H4 (cell line): ENCODE data around the gene HINT3. TPM values are rescaled to one million over a fixed set of nuclear protein-coding genes. Genes with fewer than 3 reads are reported as not detected.
"Not testable (repeated sequence)": the region's sequence is repeated elsewhere in the genome, so short reads cannot be mapped to it uniquely, and the experiment has no call there.

Experiments used
- DNase-seq: peaks from one replicate; pipeline ENCODE4 v3.0.0-alpha.2; 2015; ENCODE audit warnings: low spot score
- total RNA-seq: library from RNA; depleted of rRNA; stranded (reverse); fragments of >200 nt; shearing (Covaris generic); gene quantifications from 2 replicates; pipeline ENCODE4 v1.2.3, GENCODE V29; 2014

Gene HINT3
- total RNA-seq, 1 experiment from 2014 or later, result 10.6 TPM

DNA sequence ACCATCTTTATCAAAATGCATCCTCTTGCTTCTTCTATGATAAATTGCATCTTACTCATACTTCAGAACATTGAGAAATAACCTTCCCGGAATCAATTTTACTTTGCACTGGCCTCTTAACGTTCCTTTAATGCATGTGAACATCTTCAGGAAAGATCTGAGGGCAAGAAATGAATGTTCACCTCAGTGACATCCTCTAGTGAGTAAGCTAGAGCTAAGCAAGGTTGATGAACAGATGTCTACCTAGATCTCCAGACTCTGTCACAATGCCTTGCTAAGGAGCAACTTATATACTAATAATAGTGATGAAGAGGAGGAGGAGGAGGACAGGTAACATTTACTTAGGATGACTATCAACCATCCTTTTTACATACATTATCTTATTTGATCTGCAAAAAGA is 16.8 kb upstream of the HINT3 start:
- DNase-seq, result no peak

- no peak for DNase-seq
Observed at GRCh38 chr6:125940247-125941041, 16.1 kb upstream of the HINT3 start.

- no peak for DNase-seq
Observed at GRCh38 chr6:125942672-125943527, 13.7 kb upstream of the HINT3 start.

DNA sequence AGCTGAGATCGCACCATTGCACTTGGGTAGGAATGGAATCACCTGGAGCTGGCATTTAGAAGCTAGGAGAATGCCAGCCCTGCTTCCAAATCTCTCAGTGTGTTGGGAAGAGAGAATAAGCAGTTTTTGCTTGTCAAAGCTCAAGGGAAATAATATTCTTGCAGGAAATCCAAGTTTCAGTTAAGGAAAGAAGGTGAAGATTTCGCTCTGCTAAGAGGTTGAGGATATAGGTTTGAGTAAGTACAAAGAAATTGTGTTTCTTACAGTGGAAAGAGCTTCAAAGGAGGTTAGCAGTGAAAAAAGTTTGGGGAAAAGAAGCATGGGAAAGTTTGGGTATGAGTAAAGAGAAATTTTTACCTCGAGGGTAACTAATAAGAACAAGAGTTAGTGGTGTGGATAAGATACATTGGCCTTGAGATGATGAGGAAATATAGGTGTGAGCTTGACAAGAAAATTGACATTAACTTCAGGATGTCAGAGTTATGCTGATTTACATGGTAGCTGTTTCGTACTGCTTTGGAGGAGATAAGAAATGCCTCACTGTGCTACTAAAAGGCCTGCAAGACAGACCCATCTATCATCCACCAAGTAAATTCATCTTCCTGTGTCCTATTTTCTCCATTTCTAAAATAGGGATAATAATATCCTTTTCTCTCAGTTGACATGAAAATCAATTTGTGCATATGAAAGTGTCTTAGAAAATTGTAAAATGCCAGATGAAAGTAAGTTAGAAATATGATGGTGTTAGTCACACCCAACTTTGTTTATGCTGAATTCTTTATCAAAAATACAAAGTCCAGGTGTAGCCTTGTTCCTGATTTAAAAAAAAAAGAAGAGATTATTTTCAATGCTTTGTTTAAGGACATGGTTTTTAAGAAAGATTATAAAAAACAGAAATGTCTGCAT is 12.8 kb upstream of the HINT3 start:
- no peak for DNase-seq

DNA sequence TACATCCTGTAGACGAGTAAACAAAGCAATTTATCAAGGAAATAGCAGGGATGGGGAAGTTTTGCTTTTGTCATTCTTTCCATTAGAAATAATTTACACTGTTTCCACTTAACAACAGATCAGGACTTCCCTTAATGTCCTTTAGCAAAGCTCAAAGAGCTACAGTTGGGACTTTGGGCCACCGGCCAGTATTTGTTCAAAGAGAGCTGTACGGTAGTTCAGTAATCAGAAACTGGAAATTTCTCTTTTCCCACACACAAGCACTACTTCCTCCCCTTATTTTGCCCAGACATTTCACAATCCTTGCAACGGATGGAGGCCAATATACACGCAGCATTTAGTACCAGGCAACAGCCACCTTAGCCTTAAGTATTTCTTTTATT is 12.1 kb upstream of the HINT3 start:
- peak; percentile 76 for DNase-seq

- DNase-seq, result no peak
Observed at GRCh38 chr6:125944896-125945295, 11.7 kb upstream of the HINT3 start.

- no peak for DNase-seq
Observed at GRCh38 chr6:125945378-125946141, 11.0 kb upstream of the HINT3 start.

- DNase-seq, result no peak
Observed at GRCh38 chr6:125947615-125948014, 9.0 kb upstream of the HINT3 start.

GRCh38 chr6:125948455-125948854 is 8.1 kb upstream of the HINT3 start:
- no peak for DNase-seq

- no peak for DNase-seq
Observed at GRCh38 chr6:125949069-125949468, 7.5 kb upstream of the HINT3 start.

GRCh38 chr6:125950293-125950692 is 6.3 kb upstream of the HINT3 start:
- DNase-seq, result no peak

GRCh38 chr6:125950716-125951115 is 5.9 kb upstream of the HINT3 start:
- DNase-seq, result not testable (repeated sequence)

DNA sequence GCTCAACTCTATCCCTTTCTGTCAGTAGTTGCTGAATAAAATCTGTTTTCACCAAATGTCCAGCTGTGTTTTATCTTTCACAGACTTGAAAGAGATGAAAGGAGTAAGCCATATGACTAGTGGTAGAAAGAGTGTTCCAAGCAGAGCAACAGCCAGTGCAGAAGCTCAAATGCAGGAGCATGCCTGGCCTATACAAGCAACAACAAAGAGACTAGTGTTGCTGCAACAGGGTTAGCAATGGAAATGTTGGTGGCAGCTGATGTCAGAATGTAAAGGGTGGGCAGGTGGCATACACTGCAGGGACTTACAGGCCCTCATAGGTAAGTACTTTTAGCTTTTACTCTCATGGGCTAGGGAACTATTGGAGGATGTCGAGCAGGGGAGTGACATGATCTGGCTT is 5.2 kb upstream of the HINT3 start:
- no peak for DNase-seq

- no peak for DNase-seq
Observed at GRCh38 chr6:125952764-125953501, 3.6 kb upstream of the HINT3 start.

- DNase-seq, result no peak
Observed at GRCh38 chr6:125953502-125953875, 3.1 kb upstream of the HINT3 start.

- no peak for DNase-seq
Observed at GRCh38 chr6:125954735-125955339, 1.7 kb upstream of the HINT3 start.

- no peak for DNase-seq
Observed at GRCh38 chr6:125955973-125956372, 597 bp upstream of the HINT3 start.

- DNase-seq, result no peak
Observed at GRCh38 chr6:125957391-125957693, 772 bp downstream of the HINT3 start.

GRCh38 chr6:125957845-125958244 is 1.3 kb downstream of the HINT3 start:
- DNase-seq, result peak; percentile 50

DNA sequence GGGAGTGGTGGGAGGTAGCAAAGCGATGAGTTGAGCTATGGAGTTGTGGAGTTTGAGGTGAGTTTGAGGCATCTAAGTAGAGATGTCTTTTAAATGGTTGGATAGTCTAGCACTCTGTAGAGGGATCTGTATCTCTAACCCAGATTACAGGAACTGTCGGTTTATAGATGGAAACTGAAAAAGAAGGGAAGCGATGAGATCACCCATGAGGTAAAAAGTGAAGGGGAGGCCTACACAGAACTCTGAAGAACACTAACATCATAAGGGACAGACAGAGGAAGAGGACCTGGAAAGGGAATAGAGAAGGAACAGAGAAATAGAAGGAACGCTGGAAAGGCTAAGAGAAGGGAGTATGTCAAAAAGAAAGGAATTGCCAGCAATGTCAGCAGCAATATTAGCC is 2.5 kb downstream of the HINT3 start:
- no peak for DNase-seq
